Stimulated activated CD8-positive, alpha-beta memory T cell treated with anti-CD3 and anti-CD28 coated beads, Interleukin-7, amount 100 ng/mL, for 24 hours (primary cell): ENCODE data around the gene APCDD1L.
"Not testable (repeated sequence)": the region's sequence is repeated elsewhere in the genome, so short reads cannot be mapped to it uniquely, and the experiment has no call there.

Experiments
- DNase-seq: peaks from one replicate; pipeline ENCODE4 v3.0.0-alpha.2; 2020; ENCODE audit warnings: low read depth

Gene APCDD1L

GRCh38 chr20:58545565-58546415, 30.6 kb upstream of the APCDD1L start:
- no peak for DNase-seq

GRCh38 chr20:58544891-58545290, 29.7 kb upstream of the APCDD1L start:
- no peak for DNase-seq

- DNase-seq: no peak
Observed at GRCh38 chr20:58544286-58544685, 29.1 kb upstream of the APCDD1L start.

GRCh38 chr20:58543274-58543673, 28.1 kb upstream of the APCDD1L start:
- DNase-seq: no peak

GRCh38 chr20:58542411-58543095, 27.4 kb upstream of the APCDD1L start:
- no peak for DNase-seq

DNA sequence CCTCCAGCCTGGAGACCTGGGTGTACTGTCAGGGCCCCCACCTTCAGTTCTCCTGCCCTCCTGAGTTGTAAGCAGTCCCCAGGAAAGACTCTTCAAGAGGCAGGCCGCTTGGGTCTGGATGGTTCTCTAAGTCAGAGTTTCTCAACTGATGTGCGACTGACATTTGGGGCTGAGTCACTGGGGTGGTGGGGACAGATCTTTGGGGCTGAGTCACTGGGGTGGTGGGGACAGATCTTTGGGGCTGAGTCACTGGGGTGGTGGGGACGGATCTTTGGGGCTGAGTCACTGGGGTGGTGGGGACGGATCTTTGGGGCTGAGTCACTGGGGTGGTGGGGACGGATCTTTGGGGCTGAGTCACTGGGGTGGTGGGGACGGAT, 26.8 kb upstream of the APCDD1L start:
- DNase-seq: not testable (repeated sequence)

GRCh38 chr20:58538752-58539151, 23.6 kb upstream of the APCDD1L start:
- no peak for DNase-seq

DNA sequence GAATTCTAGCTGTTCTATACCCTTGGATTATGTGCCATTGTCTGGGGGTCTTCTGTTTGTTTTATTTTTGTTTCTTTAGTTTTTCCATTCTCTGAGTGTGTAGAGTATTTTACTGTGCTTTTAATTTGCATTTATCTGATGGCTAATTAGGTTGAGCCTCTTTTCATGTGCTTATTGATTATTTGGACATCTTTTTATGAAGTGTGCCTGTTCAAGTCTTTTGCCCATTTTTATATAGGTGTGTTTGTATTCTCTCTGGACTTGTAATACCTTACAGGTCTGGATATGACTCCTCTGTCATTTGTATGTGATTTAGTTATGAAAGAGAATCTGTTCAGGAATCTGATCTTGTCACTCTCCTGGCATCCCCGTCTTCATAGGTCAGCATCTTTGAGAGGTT, 22.6 kb upstream of the APCDD1L start:
- DNase-seq: no peak

- DNase-seq: no peak
Observed at GRCh38 chr20:58536289-58536688, 21.1 kb upstream of the APCDD1L start.

DNA sequence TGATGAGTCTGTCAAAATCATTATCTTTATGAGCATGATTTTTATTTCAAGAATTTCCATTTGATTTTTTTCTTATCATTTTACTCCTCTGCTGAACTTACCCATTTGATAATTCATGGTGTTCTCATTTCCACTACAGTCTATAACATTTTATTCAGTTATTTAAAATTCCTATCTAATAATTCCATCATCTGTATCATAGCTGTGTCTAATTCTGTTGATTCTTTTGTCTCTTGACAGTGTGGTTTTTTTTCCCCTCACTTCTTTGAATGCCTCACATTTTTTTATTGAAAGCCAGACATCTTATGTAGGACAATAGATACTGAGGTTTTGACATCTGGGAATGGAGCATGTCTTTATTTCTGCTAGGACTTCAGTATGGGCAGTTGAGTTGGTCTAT, 16.5 kb upstream of the APCDD1L start:
- DNase-seq: no peak

GRCh38 chr20:58531063-58531462, 15.9 kb upstream of the APCDD1L start:
- DNase-seq: no peak

DNA sequence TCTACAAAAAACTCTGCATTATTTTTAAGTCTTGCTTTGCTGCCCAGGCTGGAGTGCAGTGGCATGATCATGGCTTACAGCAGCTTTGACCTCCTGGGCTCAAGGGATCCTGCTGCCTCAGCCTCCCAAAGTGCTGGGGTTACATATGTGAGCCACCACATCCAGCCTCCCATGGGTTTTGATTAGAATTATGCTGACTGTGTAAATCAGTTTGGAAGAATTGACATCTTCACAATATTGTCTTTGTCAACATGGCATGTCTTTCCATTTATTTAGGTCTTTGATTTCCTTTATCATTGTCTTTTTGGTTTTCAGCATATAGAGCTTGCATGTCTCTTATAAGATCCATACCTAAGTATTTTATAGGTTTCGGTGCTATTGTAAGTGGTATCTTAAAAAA, 13.2 kb upstream of the APCDD1L start:
- no peak for DNase-seq

DNA sequence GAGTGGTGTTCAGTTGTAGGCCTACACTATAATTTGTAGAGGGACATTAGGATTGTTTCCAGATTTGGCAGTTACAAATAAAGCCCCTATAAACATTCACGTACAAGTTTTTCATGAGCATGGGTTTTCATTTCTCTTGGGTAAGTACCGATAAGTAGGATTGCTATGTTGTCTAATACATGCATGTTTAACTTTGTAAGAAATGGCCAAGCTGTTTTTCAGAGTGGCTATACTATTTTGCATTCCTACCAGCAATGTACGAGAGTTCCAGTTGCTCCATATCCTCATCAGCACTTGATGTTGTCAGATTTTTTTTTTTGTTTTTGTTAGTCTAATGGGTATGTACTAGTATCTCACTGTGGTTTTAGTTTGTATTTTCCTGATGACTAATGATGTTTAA, 11.2 kb upstream of the APCDD1L start:
- DNase-seq: no peak

DNA sequence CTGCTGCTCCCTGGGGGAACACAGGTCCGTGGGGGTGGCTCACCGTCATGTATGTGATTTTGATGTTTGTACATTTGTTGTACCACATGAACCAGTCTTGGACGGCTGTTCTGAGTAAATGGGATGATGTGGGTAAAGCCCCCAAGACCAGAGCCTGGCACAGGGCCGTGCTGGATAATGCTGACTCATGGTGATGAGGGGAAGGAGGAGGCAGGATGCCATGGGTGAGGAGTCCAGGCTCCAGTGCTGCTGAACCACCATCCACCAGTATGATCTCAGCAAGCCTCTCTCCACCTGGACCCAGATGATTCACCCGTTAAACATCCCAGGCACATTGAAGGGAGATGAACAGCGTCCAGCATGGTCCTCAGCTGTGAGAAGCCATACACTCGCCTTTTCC, 9.6 kb upstream of the APCDD1L start:
- DNase-seq: no peak

GRCh38 chr20:58523971-58524315, 8.7 kb upstream of the APCDD1L start:
- no peak for DNase-seq

- DNase-seq: no peak
Observed at GRCh38 chr20:58523072-58523970, 8.1 kb upstream of the APCDD1L start.

DNA sequence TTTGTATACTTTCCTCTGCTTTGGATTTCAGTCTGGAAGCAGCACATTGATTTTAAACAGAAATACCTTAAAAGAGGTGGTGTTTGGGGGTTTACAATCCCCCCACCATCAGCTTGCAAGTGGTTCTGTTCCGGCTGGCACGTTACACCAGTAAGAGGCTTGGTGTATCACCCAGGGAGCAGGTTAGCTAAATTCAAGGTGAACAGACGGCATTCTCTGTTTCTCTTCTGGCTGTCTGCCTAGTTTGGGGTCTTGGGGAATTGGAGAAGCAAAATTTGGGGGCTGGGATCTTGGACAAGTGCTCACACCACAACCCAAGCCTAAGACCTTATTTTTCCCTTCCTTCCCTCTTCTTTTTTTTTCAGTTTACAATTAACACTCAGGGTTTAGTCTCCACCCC, 7.5 kb upstream of the APCDD1L start:
- DNase-seq: no peak

- no peak for DNase-seq
Observed at GRCh38 chr20:58521763-58522162, 6.6 kb upstream of the APCDD1L start.

- DNase-seq: no peak
Observed at GRCh38 chr20:58519940-58520712, 4.9 kb upstream of the APCDD1L start.

- no peak for DNase-seq
Observed at GRCh38 chr20:58518896-58519593, 3.8 kb upstream of the APCDD1L start.

- no peak for DNase-seq
Observed at GRCh38 chr20:58518387-58518786, 3.2 kb upstream of the APCDD1L start.
